Measurements from ENCODE around the gene PLTP. TPM values are rescaled to one million over a fixed set of nuclear protein-coding genes. Genes with fewer than 3 reads are reported as not detected.
"Not testable (repeated sequence)": the region's sequence is repeated elsewhere in the genome, so short reads cannot be mapped to it uniquely, and the experiment has no call there.

Gene PLTP
- total RNA-seq, 2 experiments from 2014 or later, result 2.2 to 2.8 TPM

GRCh38 chr20:45878076-45878761 lies 33.7 kb downstream of the PLTP start:
- peaks cover 22% of the 10 kb centered on the region for H3K4me1 Mint-ChIP-seq (ENCODE audit: low read depth)
- DNase-seq (no peak), ATAC-seq (no peak)
- ChIA-PET CTCF (no interaction called here), POLR2A (no interaction called here)
- H3K9me3 Mint-ChIP-seq (ENCODE audit: insufficient read depth), result no peaks in the 10 kb centered on the region
- peaks cover 24% of the 10 kb centered on the region for H3K36me3 Mint-ChIP-seq (ENCODE audit: low read depth)
- H3K27me3 Mint-ChIP-seq (ENCODE audit: low read depth), result no peaks in the 10 kb centered on the region
- no peak overlapping the region for H3K4me3 Mint-ChIP-seq
- H3K27ac Mint-ChIP-seq, result no peak overlapping the region

GRCh38 chr20:45874576-45874975 lies 37.4 kb downstream of the PLTP start:
- DNase-seq (no peak), ATAC-seq (no peak)
- H3K36me3 Mint-ChIP-seq (ENCODE audit: low read depth), result peaks cover 9% of the 10 kb centered on the region
- POLR2A ChIA-PET, result no interaction called here
- CTCF ChIA-PET, result interaction anchor here (1.7 kb wide), 1 partner anchor 76 kb away, joined by 6 read pairs; no protein-coding TSS in a partner anchor
- no peaks in the 10 kb centered on the region for H3K9me3 Mint-ChIP-seq (ENCODE audit: insufficient read depth)
- H3K4me3 Mint-ChIP-seq, result no peak overlapping the region
- no peaks in the 10 kb centered on the region for H3K4me1 Mint-ChIP-seq (ENCODE audit: low read depth)
- H3K27me3 Mint-ChIP-seq (ENCODE audit: low read depth), result no peaks in the 10 kb centered on the region
- no peak overlapping the region for H3K27ac Mint-ChIP-seq

- H3K27ac Mint-ChIP-seq; H3K9me3 Mint-ChIP-seq (ENCODE audit: insufficient read depth); H3K36me3 Mint-ChIP-seq (ENCODE audit: low read depth); H3K4me1 Mint-ChIP-seq (ENCODE audit: low read depth); DNase-seq; H3K4me3 Mint-ChIP-seq; ATAC-seq; CTCF ChIA-PET; H3K27me3 Mint-ChIP-seq (ENCODE audit: low read depth); POLR2A ChIA-PET: not testable (repeated sequence)
Measured at GRCh38 chr20:45874104-45874481, 37.9 kb downstream of the PLTP start.

- ChIA-PET POLR2A (no interaction called here), CTCF (interaction anchor here (0.9 kb wide), 1 partner anchor 103 kb away, joined by 3 read pairs; no protein-coding TSS in a partner anchor)
- H3K4me1 Mint-ChIP-seq (ENCODE audit: low read depth), result no peaks in the 10 kb centered on the region
- ATAC-seq, result no peak
- no peaks in the 10 kb centered on the region for H3K27me3 Mint-ChIP-seq (ENCODE audit: low read depth)
- no peak overlapping the region for H3K27ac Mint-ChIP-seq
- H3K4me3 Mint-ChIP-seq, result no peak overlapping the region
- peaks cover 9% of the 10 kb centered on the region for H3K36me3 Mint-ChIP-seq (ENCODE audit: low read depth)
- no peaks in the 10 kb centered on the region for H3K9me3 Mint-ChIP-seq (ENCODE audit: insufficient read depth)
- no peak for DNase-seq
Measured at GRCh38 chr20:45873409-45874103, 38.4 kb downstream of the PLTP start.

GRCh38 chr20:45872626-45873025 lies 39.3 kb downstream of the PLTP start:
- ChIA-PET POLR2A (no interaction called here), CTCF (interaction anchor here (0.6 kb wide), 1 partner anchor 12 kb away, joined by 3 read pairs; no protein-coding TSS in a partner anchor)
- H3K27ac Mint-ChIP-seq, result no peak overlapping the region
- no peak for DNase-seq
- H3K4me1 Mint-ChIP-seq (ENCODE audit: low read depth), result no peaks in the 10 kb centered on the region
- H3K27me3 Mint-ChIP-seq (ENCODE audit: low read depth), result no peaks in the 10 kb centered on the region
- no peaks in the 10 kb centered on the region for H3K9me3 Mint-ChIP-seq (ENCODE audit: insufficient read depth)
- no peak overlapping the region for H3K4me3 Mint-ChIP-seq
- peaks cover 9% of the 10 kb centered on the region for H3K36me3 Mint-ChIP-seq (ENCODE audit: low read depth)
- no peak for ATAC-seq

GRCh38 chr20:45867819-45868176 lies 44.2 kb downstream of the PLTP start:
- POLR2A ChIA-PET, result no interaction called here
- Mint-ChIP-seq H3K4me1 (ENCODE audit: low read depth) (no peaks in the 10 kb centered on the region), H3K36me3 (ENCODE audit: low read depth) (no peaks in the 10 kb centered on the region), H3K4me3 (no peak overlapping the region), H3K27ac (no peak overlapping the region), H3K27me3 (ENCODE audit: low read depth) (no peaks in the 10 kb centered on the region), H3K9me3 (ENCODE audit: insufficient read depth) (no peaks in the 10 kb centered on the region)
- ATAC-seq (no peak), DNase-seq (no peak)
- CTCF ChIA-PET, result interaction anchor here (0.6 to 1.3 kb wide), 2 partner anchors 9 to 23 kb away, joined by 3 to 5 read pairs; no protein-coding TSS in a partner anchor

- ChIA-PET CTCF (interaction anchor here (1.3 kb wide), 1 partner anchor 9 kb away, joined by 3 read pairs; no protein-coding TSS in a partner anchor), POLR2A (interaction anchor here (0.7 kb wide), 1 partner anchor 54 kb away, joined by 3 read pairs; the partner anchor contains the start of gene UBE2C)
- no peak for ATAC-seq
- Mint-ChIP-seq H3K36me3 (ENCODE audit: low read depth) (no peaks in the 10 kb centered on the region), H3K4me3 (no peak overlapping the region), H3K27me3 (ENCODE audit: low read depth) (no peaks in the 10 kb centered on the region), H3K9me3 (ENCODE audit: insufficient read depth) (no peaks in the 10 kb centered on the region), H3K4me1 (ENCODE audit: low read depth) (no peaks in the 10 kb centered on the region), H3K27ac (no peak overlapping the region)
- no peak for DNase-seq
Measured at GRCh38 chr20:45867136-45867818, 44.7 kb downstream of the PLTP start.

GRCh38 chr20:45866454-45866853 lies 45.5 kb downstream of the PLTP start:
- no peaks in the 10 kb centered on the region for H3K27me3 Mint-ChIP-seq (ENCODE audit: low read depth)
- H3K27ac Mint-ChIP-seq, result no peak overlapping the region
- CTCF ChIA-PET, result interaction anchor here (0.7 to 1.3 kb wide), 2 partner anchors 8 to 60 kb away, joined by 3 read pairs; no protein-coding TSS in a partner anchor
- ATAC-seq (no peak), DNase-seq (no peak)
- H3K36me3 Mint-ChIP-seq (ENCODE audit: low read depth), result no peaks in the 10 kb centered on the region
- POLR2A ChIA-PET, result interaction anchor here (0.7 kb wide), 1 partner anchor 54 kb away, joined by 3 read pairs; the partner anchor contains the start of gene UBE2C
- no peaks in the 10 kb centered on the region for H3K9me3 Mint-ChIP-seq (ENCODE audit: insufficient read depth)
- no peak overlapping the region for H3K4me3 Mint-ChIP-seq
- H3K4me1 Mint-ChIP-seq (ENCODE audit: low read depth), result no peaks in the 10 kb centered on the region

GRCh38 chr20:45863543-45864470 lies 48.1 kb downstream of the PLTP start:
- no peaks in the 10 kb centered on the region for H3K27me3 Mint-ChIP-seq (ENCODE audit: low read depth)
- ATAC-seq (no peak), DNase-seq (no peak)
- peaks cover 14% of the 10 kb centered on the region for H3K4me1 Mint-ChIP-seq (ENCODE audit: low read depth)
- H3K4me3 Mint-ChIP-seq, result no peak overlapping the region
- ChIA-PET POLR2A (interaction anchor here (1.0 kb wide), 1 partner anchor 17 kb away, joined by 6 read pairs; the partner anchor contains the start of gene ZSWIM1), CTCF (interaction anchor here (0.6 to 1.1 kb wide), 2 partner anchors 23 to 27 kb away, joined by 3 read pairs; partner anchors contain the start of genes CTSA, NEURL2 and SPATA25)
- no peak overlapping the region for H3K27ac Mint-ChIP-seq
- no peaks in the 10 kb centered on the region for H3K36me3 Mint-ChIP-seq (ENCODE audit: low read depth)
- H3K9me3 Mint-ChIP-seq (ENCODE audit: insufficient read depth), result no peaks in the 10 kb centered on the region

GRCh38 chr20:45861221-45862075 lies 50.5 kb downstream of the PLTP start:
- peaks cover 31% of the 10 kb centered on the region for H3K4me1 Mint-ChIP-seq (ENCODE audit: low read depth)
- H3K36me3 Mint-ChIP-seq (ENCODE audit: low read depth), result peaks cover 4% of the 10 kb centered on the region
- H3K27me3 Mint-ChIP-seq (ENCODE audit: low read depth), result no peaks in the 10 kb centered on the region
- DNase-seq (no peak), ATAC-seq (no peak)
- ChIA-PET CTCF (interaction anchor here (1.6 kb wide), 1 partner anchor 62 kb away, joined by 4 read pairs; no protein-coding TSS in a partner anchor), POLR2A (no interaction called here)
- H3K4me3 Mint-ChIP-seq, result no peak overlapping the region
- H3K9me3 Mint-ChIP-seq (ENCODE audit: insufficient read depth), result no peaks in the 10 kb centered on the region
- no peak overlapping the region for H3K27ac Mint-ChIP-seq

Measured in activated CD8-positive, alpha-beta T cell treated with anti-CD3 and anti-CD28 coated beads, Interleukin-2, amount 10 ng/mL, durations not matched to agents 7 days and 5 days (primary cell).